GM23248 (cell line): ENCODE results near the gene HBP1. TPM values are rescaled to one million over a fixed set of nuclear protein-coding genes. Genes with fewer than 3 reads are reported as not detected.

Experiments used
- DNase-seq: peaks from one replicate; pipeline ENCODE4 v3.0.0-alpha.2; 2015
- H2AFZ ChIP-seq: fragments of 200-600 bp; sonication (generic); 2 replicates; pipeline ENCODE4 v1.6.1; 2016; ENCODE audit warnings: antibody characterized with exemption
- H3F3A ChIP-seq: fragments of 200-600 bp; sonication (generic); 2 replicates; pipeline ENCODE4 v1.6.1; 2016; ENCODE audit warnings: mild to moderate bottlenecking, antibody characterized with exemption, mixed run types; ENCODE audit not compliant: insufficient read depth
- H3K27ac ChIP-seq: fragments of 200-600 bp; sonication (generic); 2 replicates; pipeline ENCODE4 v1.5.1; 2016; ENCODE audit warnings: mild to moderate bottlenecking
- H3K27me3 ChIP-seq: fragments of 200-600 bp; sonication (generic); replicated peaks from 2 replicates; pipeline ENCODE4 v1.6.1; 2016; ENCODE audit warnings: mild to moderate bottlenecking; ENCODE audit not compliant: insufficient read depth
- H3K36me3 ChIP-seq: fragments of 200-600 bp; sonication (generic); 2 replicates; pipeline ENCODE4 v1.6.1; 2016; ENCODE audit warnings: low read depth, mild to moderate bottlenecking
- H3K4me1 ChIP-seq: fragments of 200-600 bp; sonication (generic); 2 replicates; pipeline ENCODE4 v1.6.1; 2016; ENCODE audit warnings: mild to moderate bottlenecking; ENCODE audit not compliant: insufficient read depth
- H3K4me2 ChIP-seq: fragments of 200-600 bp; sonication (generic); one replicate; pipeline ENCODE4 v1.6.1; 2016; ENCODE audit warnings: mild to moderate bottlenecking; ENCODE audit not compliant: unreplicated experiment
- H3K4me3 ChIP-seq: fragments of 200-600 bp; sonication (generic); 2 replicates; pipeline ENCODE4 v1.5.1; 2016; ENCODE audit warnings: mild to moderate bottlenecking
- H3K79me2 ChIP-seq: fragments of 200-600 bp; sonication (generic); 2 replicates; pipeline ENCODE4 v1.6.1; 2016; ENCODE audit warnings: mild to moderate bottlenecking; ENCODE audit not compliant: insufficient read depth
- H3K9ac ChIP-seq: fragments of 200-600 bp; sonication (generic); 2 replicates; pipeline ENCODE4 v1.6.1; 2016; ENCODE audit warnings: mild to moderate bottlenecking
- H3K9me2 ChIP-seq: fragments of 200-600 bp; sonication (generic); 2 replicates; pipeline ENCODE4 v1.6.1; 2016; ENCODE audit warnings: mixed run types, mild to moderate bottlenecking, moderate library complexity; ENCODE audit not compliant: insufficient read depth
- H3K9me3 ChIP-seq: fragments of 200-600 bp; sonication (generic); one replicate; pipeline ENCODE4 v1.6.1; 2017; ENCODE audit warnings: low read depth
- H4K20me1 ChIP-seq: fragments of 200-600 bp; sonication (generic); 2 replicates; pipeline ENCODE4 v1.6.0; 2016; ENCODE audit not compliant: insufficient read depth
- EZH2 ChIP-seq: fragments of 200-600 bp; sonication (generic); IDR thresholded peaks from 2 replicates; pipeline ENCODE4 v1.6.1; 2018; ENCODE audit warnings: antibody characterized with exemption, mild to moderate bottlenecking; ENCODE audit not compliant: insufficient read depth, poor library complexity, severe bottlenecking
- EZH2phosphoT487 ChIP-seq: fragments of 200-600 bp; sonication (generic); IDR thresholded peaks from 2 replicates; pipeline ENCODE4 v1.6.1; 2018; ENCODE audit warnings: antibody characterized with exemption, moderate library complexity, mild to moderate bottlenecking, low read depth; ENCODE audit not compliant: insufficient read depth
- WGBS, 2 experiments: methylation state at CpG; one replicate each; pipeline ENCODE4 v1.1.6; 2015 to 2017; ENCODE audit warnings: low lambda C conversion rate in 2 of 2, low coverage in 1 of 2; ENCODE audit errors: missing lambda C conversion rate in 2 of 2; 5-methylcytosine and 5-hydroxymethylcytosine counted together
- in situ Hi-C: fragments of 300-500 bp; cut with MboI; formaldehyde crosslinking; loops from 2 replicates; pipeline ENCODE4 v1.15.0; 2020
- polyA plus RNA-seq: library from polyadenylated mRNA; unstranded; fragments of >200 nt; fragmentation: Nextera tagmentation; extraction: Ambion mirVana; gene quantifications from 2 replicates; pipeline ENCODE4 v1.2.1, GENCODE V29; 2016
- total RNA-seq: library from RNA; depleted of rRNA; stranded (reverse); fragments of >200 nt; shearing (Covaris generic); gene quantifications from 2 replicates; pipeline ENCODE4 v1.2.3, GENCODE V29; 2014; rRNA removed

The HBP1 gene, protein sequence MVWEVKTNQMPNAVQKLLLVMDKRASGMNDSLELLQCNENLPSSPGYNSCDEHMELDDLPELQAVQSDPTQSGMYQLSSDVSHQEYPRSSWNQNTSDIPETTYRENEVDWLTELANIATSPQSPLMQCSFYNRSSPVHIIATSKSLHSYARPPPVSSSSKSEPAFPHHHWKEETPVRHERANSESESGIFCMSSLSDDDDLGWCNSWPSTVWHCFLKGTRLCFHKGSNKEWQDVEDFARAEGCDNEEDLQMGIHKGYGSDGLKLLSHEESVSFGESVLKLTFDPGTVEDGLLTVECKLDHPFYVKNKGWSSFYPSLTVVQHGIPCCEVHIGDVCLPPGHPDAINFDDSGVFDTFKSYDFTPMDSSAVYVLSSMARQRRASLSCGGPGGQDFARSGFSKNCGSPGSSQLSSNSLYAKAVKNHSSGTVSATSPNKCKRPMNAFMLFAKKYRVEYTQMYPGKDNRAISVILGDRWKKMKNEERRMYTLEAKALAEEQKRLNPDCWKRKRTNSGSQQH
- total RNA-seq: 87.5 and 102 TPM in 2 replicates
- polyA plus RNA-seq: 75.6 and 77.3 TPM in 2 replicates

GRCh38 chr7:107168233-107169119, at the start of gene HBP1:
TSS of gene HBP1 (plus strand) at chr7:107169003. CDS start at chr7:107179894, 10,891 bp downstream.
- Histone ChIP-seq H3K9me2 (no peaks in the 10 kb centered on the region), H3K27me3 (no peaks in the 10 kb centered on the region), H3K9ac (peak within 1 kb of the TSS; percentile 99), H3K4me3 (peak within 1 kb of the TSS; percentile 84), H3K4me2 (peak within 1 kb of the TSS; percentile 94), H3K79me2 (peaks cover 35% of the 10 kb centered on the region), H3F3A (peaks cover 26% of the 10 kb centered on the region), H3K4me1 (peaks cover 22% of the 10 kb centered on the region), H3K27ac (peak within 1 kb of the TSS; percentile 100), H3K9me3 (no peaks in the 10 kb centered on the region), H3K36me3 (no peaks in the 10 kb centered on the region), H2AFZ (peak within 1 kb of the TSS; percentile 94), H4K20me1 (0 out of 2 replicates have a peak, but pooled peaks cover 9% of the 10 kb centered on the region)
- 1% methylated on average over 32 to 44 of the region's 44 CpGs for WGBS, 2 experiments
- TF ChIP-seq EZH2phosphoT487 (no peak), EZH2 (no peak)
- in situ Hi-C loops: no loop called here
- peak; percentile 100 for DNase-seq

- Histone ChIP-seq H3K27ac (no peak overlapping the region), H3K4me2 (no peak overlapping the region), H3K9me2 (no peaks in the 10 kb centered on the region), H3K9me3 (no peaks in the 10 kb centered on the region), H3K79me2 (no peaks in the 10 kb centered on the region), H2AFZ (no peak overlapping the region), H3K9ac (no peak overlapping the region), H3K4me3 (no peak overlapping the region), H3K4me1 (peaks cover 18% of the 10 kb centered on the region), H4K20me1 (no peaks in the 10 kb centered on the region), H3K27me3 (no peaks in the 10 kb centered on the region), H3F3A (0 out of 2 replicates have a peak, but pooled peaks cover 2% of the 10 kb centered on the region), H3K36me3 (no peaks in the 10 kb centered on the region)
- WGBS, 2 experiments: 55 to 56% methylated on average over 6 of the region's 6 CpGs
- no peak for DNase-seq
- TF ChIP-seq EZH2 (no peak), EZH2phosphoT487 (no peak)
- in situ Hi-C loops: no loop called here
Measured at GRCh38 chr7:107119376-107120105, 49.3 kb upstream of the HBP1 start.

- Histone ChIP-seq H3K27ac (no peak overlapping the region), H3K4me1 (peaks cover 18% of the 10 kb centered on the region), H4K20me1 (no peaks in the 10 kb centered on the region), H3K4me2 (peak overlapping the region; percentile 7), H3K27me3 (no peaks in the 10 kb centered on the region), H3K9me2 (no peaks in the 10 kb centered on the region), H2AFZ (peak overlapping the region; percentile 52), H3K36me3 (no peaks in the 10 kb centered on the region), H3K9me3 (no peaks in the 10 kb centered on the region), H3K9ac (no peak overlapping the region), H3F3A (0 out of 2 replicates have a peak, but pooled peaks cover 2% of the 10 kb centered on the region), H3K79me2 (no peaks in the 10 kb centered on the region), H3K4me3 (no peak overlapping the region)
- peak; percentile 29 for DNase-seq
- 22 to 29% methylated on average over 4 of the region's 4 CpGs for WGBS, 2 experiments
- TF ChIP-seq EZH2phosphoT487: no peak
- in situ Hi-C loops: no loop called here
Measured at GRCh38 chr7:107122486-107122911, 46.3 kb upstream of the HBP1 start.
